Stimulated activated CD8-positive, alpha-beta memory T cell treated with anti-CD3 and anti-CD28 coated beads, Interleukin-15, amount 100 ng/mL, for 48 hours (primary cell): ENCODE data around the gene OSBP2.

Source experiments
- DNase-seq, 2 donors: peaks; one replicate each; pipeline ENCODE4 v3.0.0-alpha.2; 2020; ENCODE audit warnings: low read depth in 2 of 2

Gene OSBP2

DNA sequence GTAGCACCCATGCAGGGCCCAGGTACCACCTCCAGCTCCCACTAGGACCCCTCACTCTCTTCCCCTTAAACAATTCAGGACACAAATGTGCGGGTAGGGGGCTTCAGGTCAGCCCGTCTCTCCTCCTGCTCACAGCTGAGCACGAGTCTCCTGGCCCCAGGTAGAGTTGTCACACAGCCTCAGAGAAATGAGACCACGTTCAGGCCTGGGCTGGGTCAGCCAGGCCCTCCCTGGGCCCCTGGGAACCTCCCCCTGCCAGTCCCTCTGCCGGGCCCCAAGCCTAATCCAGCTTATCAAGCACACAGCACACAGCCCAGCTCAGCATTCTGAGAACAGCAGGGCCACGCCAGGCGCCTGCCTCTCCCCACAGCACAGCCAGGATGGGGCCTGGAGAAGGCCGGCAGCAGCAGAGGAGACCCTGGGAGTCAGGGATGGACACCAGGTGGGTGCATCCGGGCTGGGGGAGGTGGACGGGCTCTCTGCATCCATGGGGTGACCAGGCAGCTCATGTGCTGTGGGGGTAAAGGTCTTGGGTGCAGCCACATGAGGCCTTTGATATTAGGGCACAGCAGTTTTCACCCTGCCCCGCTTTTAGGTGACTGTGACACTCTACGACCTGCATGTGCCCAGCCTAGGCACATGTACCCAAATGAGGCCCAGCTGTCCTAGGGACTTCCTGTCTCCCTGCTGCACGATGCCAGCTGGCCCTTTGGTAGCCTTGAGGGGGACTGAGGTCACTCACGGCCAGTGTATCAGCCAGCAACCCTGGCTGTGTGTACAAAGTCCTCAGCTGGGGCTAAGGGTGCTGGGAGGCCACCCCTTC, 186.9 kb downstream of the OSBP2 start:
- no peak for DNase-seq

- DNase-seq: no peak
Observed at GRCh38 chr22:30882184-30882717, 187.6 kb downstream of the OSBP2 start.

DNA sequence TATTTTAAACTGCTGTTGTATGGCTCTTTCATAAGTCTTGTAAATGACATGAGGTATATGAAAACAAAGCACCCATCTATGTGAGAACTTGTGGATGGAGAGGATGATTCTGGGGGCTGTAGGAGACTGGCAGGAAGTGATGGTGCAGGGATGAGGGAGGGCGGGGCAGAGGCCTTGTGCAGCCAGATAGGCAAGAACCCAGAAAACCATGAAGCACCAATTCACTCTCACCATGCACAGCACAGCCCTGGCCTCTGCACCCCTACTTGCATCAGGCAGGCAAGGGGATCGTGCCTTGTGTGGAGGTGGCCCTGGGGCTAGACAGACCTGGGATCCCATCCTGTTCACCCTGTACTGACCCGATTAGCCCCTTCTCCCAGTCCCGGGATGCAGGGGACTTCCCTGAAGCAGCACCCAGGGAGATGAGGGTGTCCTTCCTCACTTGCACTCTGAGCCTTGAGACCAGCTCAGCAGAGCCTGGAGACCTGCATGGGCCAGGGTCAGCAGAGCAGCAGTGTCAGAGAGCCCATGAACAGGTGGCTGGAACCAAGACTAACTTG, 188.4 kb downstream of the OSBP2 start:
- DNase-seq: no peak

DNA sequence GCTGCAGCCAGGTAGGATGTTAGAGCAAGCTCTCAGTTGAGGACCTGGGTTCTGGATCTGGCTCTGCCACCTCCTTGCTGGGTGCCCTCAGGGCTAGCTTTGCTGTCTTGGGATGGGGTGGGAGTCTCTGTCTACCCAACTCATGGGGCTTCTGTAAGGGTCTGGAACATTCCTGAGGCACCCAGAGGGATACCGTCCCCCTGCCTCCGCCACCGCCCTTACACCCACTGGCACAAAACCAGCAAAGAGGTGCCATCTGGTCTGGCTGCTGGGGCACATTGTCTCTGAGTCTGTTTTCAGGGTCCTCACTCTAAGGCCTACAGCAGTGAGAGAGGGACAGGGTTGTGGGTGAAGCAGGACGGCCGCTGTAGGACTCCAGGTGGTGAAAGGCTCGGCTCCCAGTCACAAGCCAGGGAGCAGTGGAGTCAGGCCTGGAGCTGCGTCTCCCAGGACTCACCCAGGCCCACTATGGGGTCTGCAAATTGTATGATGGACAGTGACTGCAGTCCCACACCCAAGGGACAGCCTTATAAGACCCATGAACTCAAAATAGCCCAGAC, 189.0 kb downstream of the OSBP2 start:
- DNase-seq: no peak

- DNase-seq: no peak
Observed at GRCh38 chr22:30884211-30885000, 189.7 kb downstream of the OSBP2 start.

GRCh38 chr22:30885001-30885366, 190.3 kb downstream of the OSBP2 start:
- DNase-seq: no peak

- DNase-seq: no peak
Observed at GRCh38 chr22:30885591-30885990, 190.9 kb downstream of the OSBP2 start.

- no peak for DNase-seq
Observed at GRCh38 chr22:30887453-30887852, 192.8 kb downstream of the OSBP2 start.

GRCh38 chr22:30887861-30888260, 193.2 kb downstream of the OSBP2 start:
- DNase-seq: no peak

DNA sequence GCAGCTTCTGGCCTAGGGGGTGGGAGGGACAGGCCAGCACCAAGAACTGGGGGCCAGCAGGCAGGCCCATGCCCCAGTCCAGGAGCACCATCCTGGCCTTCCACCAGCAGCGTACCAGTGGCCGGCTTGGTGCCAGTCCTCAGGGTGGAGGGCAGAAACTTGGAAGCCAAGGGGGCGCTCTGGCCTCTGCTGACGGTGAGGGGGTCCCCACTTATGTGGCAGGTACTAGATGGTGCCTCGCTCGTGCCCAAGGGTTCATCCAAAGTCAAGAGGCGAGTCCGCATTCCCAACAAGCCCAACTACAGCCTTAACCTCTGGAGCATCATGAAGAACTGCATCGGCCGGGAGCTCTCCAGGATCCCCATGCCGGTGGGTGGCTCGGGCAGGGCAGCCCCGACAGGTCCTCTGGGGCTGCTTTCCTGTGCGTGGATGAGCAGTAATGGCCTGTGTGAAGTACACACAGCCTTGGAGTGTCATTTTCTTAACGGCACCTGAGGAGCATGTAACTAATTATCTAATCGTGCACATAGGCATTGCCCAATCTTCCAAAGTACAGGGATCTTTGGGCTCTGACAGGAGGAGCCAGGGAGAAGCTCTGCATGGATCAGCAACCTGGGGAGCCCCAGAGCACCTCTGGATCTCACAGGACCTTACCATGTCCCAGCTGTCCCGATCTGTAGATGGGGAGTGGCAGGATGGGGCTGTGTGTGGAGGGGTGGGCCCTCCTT, 194.8 kb downstream of the OSBP2 start:
- DNase-seq: no peak

- DNase-seq: no peak
Observed at GRCh38 chr22:30889996-30890480, 195.4 kb downstream of the OSBP2 start.

DNA sequence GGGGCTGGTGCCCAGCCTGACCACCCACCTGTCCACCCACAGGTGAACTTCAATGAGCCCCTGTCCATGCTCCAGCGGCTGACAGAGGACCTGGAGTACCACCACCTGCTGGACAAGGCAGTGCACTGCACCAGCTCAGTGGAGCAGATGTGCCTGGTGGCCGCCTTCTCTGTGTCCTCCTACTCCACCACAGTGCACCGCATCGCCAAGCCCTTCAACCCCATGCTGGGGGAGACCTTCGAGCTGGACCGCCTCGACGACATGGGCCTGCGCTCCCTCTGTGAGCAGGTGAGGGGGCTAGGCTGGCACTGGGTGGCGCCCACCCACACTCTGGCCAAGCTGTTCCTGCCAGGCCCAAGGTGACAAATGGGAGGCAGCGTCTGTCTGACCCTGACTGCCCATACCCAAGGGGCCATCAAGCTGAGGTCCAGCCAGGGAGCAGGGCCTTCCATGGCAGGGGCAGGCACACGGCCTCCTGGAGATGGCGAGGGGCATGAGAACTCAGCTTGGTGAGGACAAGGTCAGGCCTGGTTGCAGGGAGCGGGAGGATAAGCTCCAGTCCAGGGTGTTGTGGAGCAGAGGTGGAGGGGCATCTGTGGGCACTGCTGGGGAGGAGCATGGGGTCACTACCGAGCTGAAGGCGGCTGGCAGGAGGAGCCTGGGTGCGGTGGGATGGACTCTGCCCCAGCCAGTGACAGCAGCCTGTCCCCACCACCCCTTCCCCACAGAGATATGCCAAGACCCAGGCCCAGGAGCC, 196.2 kb downstream of the OSBP2 start:
- no peak for DNase-seq

DNA sequence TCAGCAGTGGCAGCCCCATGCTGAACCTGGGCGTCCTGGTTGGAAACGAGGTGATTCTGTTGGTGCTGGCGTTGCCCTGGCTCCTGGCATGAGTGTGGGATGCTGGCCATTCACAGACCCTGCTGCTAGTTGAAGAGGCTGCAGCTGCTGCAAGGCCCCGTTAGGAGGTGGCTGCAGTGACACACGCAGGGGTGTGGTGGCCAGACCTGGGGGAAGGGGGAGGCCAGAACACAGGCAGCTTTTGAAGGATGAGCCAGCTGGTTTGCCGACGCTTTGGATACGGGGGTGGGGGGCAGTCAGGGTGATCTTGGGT, 196.7 kb downstream of the OSBP2 start:
- no peak for DNase-seq

DNA sequence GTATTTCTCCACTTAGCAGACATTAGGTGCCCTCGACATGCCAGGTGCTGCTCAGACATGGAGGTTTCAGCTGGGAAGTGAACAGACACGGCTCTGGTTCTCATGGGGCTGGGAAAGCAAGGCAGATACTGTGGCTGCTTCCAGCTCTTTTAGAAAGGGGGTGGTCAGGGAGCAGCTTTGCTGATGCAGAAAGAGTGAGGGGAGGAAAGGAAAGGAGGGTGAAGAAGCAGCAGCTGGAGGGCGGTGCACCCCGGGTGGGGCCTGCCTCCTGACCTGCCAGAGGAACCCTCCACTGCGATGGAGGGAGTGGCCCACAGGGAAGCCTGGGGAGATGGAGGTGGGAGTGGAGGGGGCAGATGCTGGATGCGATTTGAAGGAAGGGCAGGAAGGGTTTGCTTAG, 197.1 kb downstream of the OSBP2 start:
- no peak for DNase-seq

DNA sequence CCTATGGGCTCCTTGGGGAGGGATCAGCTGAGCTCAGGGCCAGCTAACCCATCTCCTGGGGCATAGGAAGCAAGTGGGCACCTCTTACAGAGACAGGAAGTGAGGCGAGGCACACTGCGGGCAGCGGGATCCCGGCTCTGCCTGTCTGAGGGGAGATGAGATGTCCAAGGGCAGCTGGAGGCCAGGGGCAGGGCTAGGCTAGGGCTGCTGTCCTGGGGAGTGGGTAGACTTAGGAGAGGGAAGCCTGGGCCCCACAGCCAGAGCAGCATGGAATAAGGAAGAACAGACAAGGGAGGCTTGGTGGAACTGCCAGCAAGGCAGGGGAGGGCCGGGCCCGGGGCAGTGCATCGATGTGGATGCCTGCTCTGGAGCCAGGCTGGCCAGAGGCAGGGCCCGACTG, 197.6 kb downstream of the OSBP2 start:
- no peak for DNase-seq

- DNase-seq: no peak
Observed at GRCh38 chr22:30892731-30893221, 198.1 kb downstream of the OSBP2 start.

- DNase-seq: no peak
Observed at GRCh38 chr22:30893434-30894370, 199.0 kb downstream of the OSBP2 start.

GRCh38 chr22:30894371-30894740, 199.7 kb downstream of the OSBP2 start:
- DNase-seq: no peak

- no peak for DNase-seq
Observed at GRCh38 chr22:30902496-30903357, 208.1 kb downstream of the OSBP2 start.
